ENCODE results near the gene PRPSAP2.

- TF ChIP-seq, protein P1, sequence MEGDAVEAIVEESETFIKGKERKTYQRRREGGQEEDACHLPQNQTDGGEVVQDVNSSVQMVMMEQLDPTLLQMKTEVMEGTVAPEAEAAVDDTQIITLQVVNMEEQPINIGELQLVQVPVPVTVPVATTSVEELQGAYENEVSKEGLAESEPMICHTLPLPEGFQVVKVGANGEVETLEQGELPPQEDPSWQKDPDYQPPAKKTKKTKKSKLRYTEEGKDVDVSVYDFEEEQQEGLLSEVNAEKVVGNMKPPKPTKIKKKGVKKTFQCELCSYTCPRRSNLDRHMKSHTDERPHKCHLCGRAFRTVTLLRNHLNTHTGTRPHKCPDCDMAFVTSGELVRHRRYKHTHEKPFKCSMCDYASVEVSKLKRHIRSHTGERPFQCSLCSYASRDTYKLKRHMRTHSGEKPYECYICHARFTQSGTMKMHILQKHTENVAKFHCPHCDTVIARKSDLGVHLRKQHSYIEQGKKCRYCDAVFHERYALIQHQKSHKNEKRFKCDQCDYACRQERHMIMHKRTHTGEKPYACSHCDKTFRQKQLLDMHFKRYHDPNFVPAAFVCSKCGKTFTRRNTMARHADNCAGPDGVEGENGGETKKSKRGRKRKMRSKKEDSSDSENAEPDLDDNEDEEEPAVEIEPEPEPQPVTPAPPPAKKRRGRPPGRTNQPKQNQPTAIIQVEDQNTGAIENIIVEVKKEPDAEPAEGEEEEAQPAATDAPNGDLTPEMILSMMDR (IDR thresholded peaks at IDR 0.05), result no peak
- TF ChIP-seq POLR2A (IDR thresholded peaks at IDR 0.05), result no peak
These were observed 90.6 kb downstream of the PRPSAP2 start for GRCh38 chr17:18948476-18949006.

All from gastroesophageal sphincter (tissue), 3 donors.